Endothelial cell of umbilical vein (primary cell): ENCODE results near the gene SPARC. TPM values are rescaled to one million over a fixed set of nuclear protein-coding genes. Genes with fewer than 3 reads are reported as not detected.

Experiments used
- BruUV-seq: library from RNA; stranded (reverse); fragments of 400-500 nt; replicated peaks from 2 replicates; lab custom pipeline; 2021; lab: Mats Ljungman, UMichigan
- CTCF ChIA-PET: fragments of 300-600, 350-600 bp; sonication (Branson Sonifier 250); formaldehyde crosslinking; loops from one replicate; lab custom pipeline; 2021; ENCODE audit warnings: antibody characterized with exemption, inconsistent platforms; lab: Charles Lee
- POLR2A ChIA-PET: fragments of 300-600, 350-600 bp; sonication (Branson Sonifier 250); formaldehyde crosslinking; loops from one replicate; lab custom pipeline; 2021; ENCODE audit warnings: antibody characterized with exemption, inconsistent platforms; lab: Charles Lee
- DNase-seq: peaks from one replicate; pipeline ENCODE4 v3.0.0-alpha.2; 2011; ENCODE audit warnings: low read depth, low spot score
- FAIRE-seq: peaks from 2 replicates; lab custom pipeline; 2011; peaks lifted over from hg19 to GRCh38; lab: Jason Lieb, UNC
- H2AFZ ChIP-seq: 2 replicates; pipeline ENCODE4 v1.6.0; 2012; ENCODE audit warnings: low read depth, low read length, control low read depth, inconsistent platforms
- H3K27ac ChIP-seq: 2 replicates; pipeline ENCODE4 v1.5.1; 2011; ENCODE audit warnings: low read depth, mild to moderate bottlenecking, control low read depth, low read length, moderate library complexity; ENCODE audit not compliant: insufficient read depth
- H3K27me3 ChIP-seq, 2 experiments: 2 replicates each; pipeline versions ENCODE4 v1.6.0 to v1.6.1; 2011; ENCODE audit warnings: low read length in 2 of 2, mixed read lengths in 1 of 2; ENCODE audit not compliant: control insufficient read depth in 2 of 2, insufficient read depth in 2 of 2
- H3K36me3 ChIP-seq, 2 experiments: 2 replicates in 1 of 2; 3 replicates in 1 of 2; pipeline ENCODE4 v1.5.1; 2011; ENCODE audit warnings: low read length in 2 of 2, mild to moderate bottlenecking in 1 of 2, moderate library complexity in 1 of 2; ENCODE audit not compliant: control insufficient read depth in 2 of 2, insufficient read depth in 2 of 2; ENCODE audit errors: extremely low read depth in 1 of 2
- H3K4me1 ChIP-seq: 3 replicates; pipeline ENCODE4 v1.5.1; 2011; ENCODE audit warnings: mild to moderate bottlenecking, low read length; ENCODE audit not compliant: control insufficient read depth, insufficient read depth; ENCODE audit errors: extremely low read depth
- H3K4me2 ChIP-seq: 2 replicates; pipeline ENCODE4 v1.6.1; 2011; ENCODE audit warnings: low read length, control low read depth, mixed read lengths; ENCODE audit not compliant: insufficient read depth
- H3K4me3 ChIP-seq, 3 experiments: fragments of 200-600 bp in 1 of 3; sonication (generic), shearing (Covaris generic) in 1 of 3; replicated peaks in 1 of 3; 2 replicates each; pipeline ENCODE4 v1.5.1; 2011 to 2016; ENCODE audit warnings: control low read depth in 3 of 3, low read length in 3 of 3, mild to moderate bottlenecking in 2 of 3, inconsistent platforms in 1 of 3, low read depth in 1 of 3, moderate library complexity in 1 of 3; ENCODE audit not compliant: insufficient read depth in 1 of 3
- H3K79me2 ChIP-seq: 2 replicates; pipeline ENCODE4 v1.6.0; 2012; ENCODE audit warnings: low read length, inconsistent platforms; ENCODE audit not compliant: control insufficient read depth, insufficient read depth
- H3K9ac ChIP-seq: replicated peaks from 2 replicates; pipeline ENCODE3; 2011; ENCODE audit warnings: low read length, control low read depth; ENCODE audit not compliant: insufficient read depth; ENCODE audit errors: extremely low read depth
- H3K9me1 ChIP-seq: replicated peaks from 3 replicates; pipeline ENCODE4 v1.6.0; 2011; ENCODE audit warnings: mild to moderate bottlenecking, low read length; ENCODE audit not compliant: control insufficient read depth, insufficient read depth; ENCODE audit errors: extremely low read depth
- H3K9me3 ChIP-seq: replicated peaks from 2 replicates; pipeline ENCODE4 v1.5.1; 2012; ENCODE audit warnings: low read length, inconsistent platforms; ENCODE audit not compliant: control insufficient read depth, insufficient read depth
- H4K20me1 ChIP-seq: replicated peaks from 2 replicates; pipeline ENCODE3; 2011; ENCODE audit warnings: mild to moderate bottlenecking, low read length; ENCODE audit not compliant: control insufficient read depth, insufficient read depth; ENCODE audit errors: extremely low read depth
- EZH2 ChIP-seq: IDR thresholded peaks from 2 replicates; pipeline ENCODE4 v1.6.1; 2012; ENCODE audit warnings: borderline replicate concordance, low read depth, mild to moderate bottlenecking, moderate library complexity, low read length, inconsistent platforms; ENCODE audit not compliant: severe bottlenecking
- FOS ChIP-seq: IDR thresholded peaks from 2 replicates; pipeline ENCODE4 v1.6.1; 2011; ENCODE audit warnings: mild to moderate bottlenecking, low read length, moderate library complexity, borderline replicate concordance; ENCODE audit not compliant: insufficient read depth
- GATA2 ChIP-seq: IDR thresholded peaks from 2 replicates; pipeline ENCODE4 v1.7.0; 2011; ENCODE audit warnings: low read depth, mild to moderate bottlenecking, moderate library complexity, mixed read lengths, low read length; ENCODE audit not compliant: insufficient read length, insufficient read depth
- JUN ChIP-seq: IDR thresholded peaks from 2 replicates; pipeline ENCODE4 v1.6.1; 2011; ENCODE audit warnings: borderline replicate concordance, low read depth; ENCODE audit not compliant: insufficient read length, insufficient read depth
- POLR2A ChIP-seq: IDR thresholded peaks from 2 replicates; pipeline ENCODE4 v1.6.1; 2012; ENCODE audit warnings: low read depth, mild to moderate bottlenecking, control low read depth, low read length
- POLR2AphosphoS5 ChIP-seq: IDR thresholded peaks from 2 replicates; pipeline ENCODE4 v1.6.1; 2012; ENCODE audit warnings: low read depth, mild to moderate bottlenecking, control low read depth, low read length, moderate library complexity; ENCODE audit not compliant: insufficient read depth
- dilution Hi-C: fragments of 300-500 bp; cut with MboI; formaldehyde crosslinking; loops from one replicate; pipeline ENCODE4 v1.15.0; 2019; ENCODE audit warnings: low sequenced_read_pairs; ENCODE audit not compliant: extremely low pct_ligation_motif_present
- intact Hi-C: fragments of 100-400 bp; cut with micrococcal nuclease; formaldehyde crosslinking; loops from one replicate; pipeline ENCODE4 v1.10.0; 2022
- polyA plus RNA-seq, 4 experiments: library from polyadenylated mRNA; depleted of rRNA in 3 of 4; stranded (reverse) in 3 of 4; unstranded in 1 of 4; fragments of >200 nt; gene quantifications; 2 replicates each; pipeline versions ENCODE4 v1.2.1 to v1.2.3, GENCODE V29; 2011 to 2012; ENCODE audit warnings: missing spikeins in 1 of 4
- total RNA-seq: library from RNA; stranded (reverse); gene quantifications from 2 replicates; pipeline ENCODE4 v1.2.3, GENCODE V29; 2021
- TF ChIP-seq, protein P1 (sequence below): IDR thresholded peaks from 2 replicates; pipeline ENCODE4 v1.6.1; 2011; ENCODE audit not compliant: insufficient read depth, insufficient read length

SPARC gene
- total and polyA plus RNA-seq, 2 donors (not counting 3 experiments of a cell fraction or from before 2014, with no cell fraction given), result 2,962 to 3,114 TPM

- peak overlapping the region; percentile 93 for H3K9ac ChIP-seq
- peak; percentile 87 for FAIRE-seq
- peaks cover 26 to 27% of the 10 kb centered on the region in 2 experiments for H3K36me3 ChIP-seq
- peaks cover 43% of the 10 kb centered on the region for H3K79me2 ChIP-seq
- peak overlapping the region; percentile 99 for H3K27ac ChIP-seq
- H3K9me3 ChIP-seq, result no peaks in the 10 kb centered on the region
- peaks cover 98% of the 10 kb centered on the region for H3K4me1 ChIP-seq
- no peak overlapping the region for H2AFZ ChIP-seq
- H4K20me1 ChIP-seq, result no peaks in the 10 kb centered on the region
- ChIA-PET CTCF (interaction anchor here (1.2 to 7.1 kb wide), 7 partner anchors 8 to 95 kb away, joined by 3 to 93 read pairs (median 5); partner anchors contain the start of gene SPARC), POLR2A (interaction anchor here (0.6 to 5.2 kb wide), 7 partner anchors 8 to 95 kb away, joined by 4 to 33 read pairs (median 6); partner anchors contain the start of genes G3BP1 and SPARC)
- H3K4me2 ChIP-seq, result peak overlapping the region; percentile 90
- H3K27me3 ChIP-seq, result no peaks in the 10 kb centered on the region
- dilution Hi-C loops (no loop called here), intact Hi-C loops (loop anchor here (1.0 to 5.0 kb wide), 4 partner anchors 10 to 95 kb away; partner anchors contain the start of gene G3BP1)
- DNase-seq, result peak; percentile 87
- peak; percentile 50 for TF ChIP-seq FOS
- TF ChIP-seq POLR2AphosphoS5, result no peak
- peak; percentile 59 for TF ChIP-seq JUN
- TF ChIP-seq GATA2, result no peak
- no peak for TF ChIP-seq EZH2
- no peak for TF ChIP-seq POLR2A
- TF ChIP-seq, protein P1, sequence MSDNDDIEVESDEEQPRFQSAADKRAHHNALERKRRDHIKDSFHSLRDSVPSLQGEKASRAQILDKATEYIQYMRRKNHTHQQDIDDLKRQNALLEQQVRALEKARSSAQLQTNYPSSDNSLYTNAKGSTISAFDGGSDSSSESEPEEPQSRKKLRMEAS, result no peak
- BruUV-seq, result TSS peak; percentile 58
- H3K9me1 ChIP-seq, result no peaks in the 10 kb centered on the region
- peak overlapping the region in 1 of 3 experiments; percentile 16 for H3K4me3 ChIP-seq
Observed at GRCh38 chr5:151675611-151676313, 11.0 kb downstream of the SPARC start.
